ENCODE results near the gene FHL1.

DNA sequence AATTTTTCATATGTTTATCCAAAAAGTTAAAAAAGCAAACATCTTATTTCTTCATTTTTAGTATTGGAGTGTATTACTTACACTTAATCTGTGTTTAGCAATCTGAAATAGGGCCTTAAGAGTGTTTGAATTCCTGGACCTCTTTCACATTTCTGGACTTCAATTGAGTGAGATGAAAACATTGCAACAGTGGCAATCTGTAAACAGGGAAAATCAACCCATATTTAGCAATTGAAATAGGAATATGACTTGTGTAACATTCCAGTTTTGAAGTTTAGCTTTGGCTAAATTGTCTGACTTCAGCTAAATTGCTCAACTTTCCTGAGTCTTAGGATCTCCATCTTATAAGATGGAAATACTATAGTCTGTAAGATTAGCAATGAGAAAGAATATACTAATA lies 34.6 kb upstream of the FHL1 start:
- TF ChIP-seq, protein P1, sequence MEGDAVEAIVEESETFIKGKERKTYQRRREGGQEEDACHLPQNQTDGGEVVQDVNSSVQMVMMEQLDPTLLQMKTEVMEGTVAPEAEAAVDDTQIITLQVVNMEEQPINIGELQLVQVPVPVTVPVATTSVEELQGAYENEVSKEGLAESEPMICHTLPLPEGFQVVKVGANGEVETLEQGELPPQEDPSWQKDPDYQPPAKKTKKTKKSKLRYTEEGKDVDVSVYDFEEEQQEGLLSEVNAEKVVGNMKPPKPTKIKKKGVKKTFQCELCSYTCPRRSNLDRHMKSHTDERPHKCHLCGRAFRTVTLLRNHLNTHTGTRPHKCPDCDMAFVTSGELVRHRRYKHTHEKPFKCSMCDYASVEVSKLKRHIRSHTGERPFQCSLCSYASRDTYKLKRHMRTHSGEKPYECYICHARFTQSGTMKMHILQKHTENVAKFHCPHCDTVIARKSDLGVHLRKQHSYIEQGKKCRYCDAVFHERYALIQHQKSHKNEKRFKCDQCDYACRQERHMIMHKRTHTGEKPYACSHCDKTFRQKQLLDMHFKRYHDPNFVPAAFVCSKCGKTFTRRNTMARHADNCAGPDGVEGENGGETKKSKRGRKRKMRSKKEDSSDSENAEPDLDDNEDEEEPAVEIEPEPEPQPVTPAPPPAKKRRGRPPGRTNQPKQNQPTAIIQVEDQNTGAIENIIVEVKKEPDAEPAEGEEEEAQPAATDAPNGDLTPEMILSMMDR (IDR thresholded peaks at IDR 0.05), result no peak
- no peak for TF ChIP-seq POLR2A (IDR thresholded peaks at IDR 0.05)

Data from sigmoid colon (tissue), 3 donors.